DMS53 treated with DMSO at 0.1 percent for 48 hours (cell line): ENCODE measurements around the gene SLC9A9.
A peak's percentile ranks its signal among the peaks of the same experiment; 100 is the strongest.

Experiments
- DNase-seq: peaks from one replicate; lab custom pipeline; 2025; ENCODE audit not compliant: unreplicated experiment; lab: John Stamatoyannopoulos, UW

Gene SLC9A9

GRCh38 chr3:143848704-143849103, 436 bp upstream of the SLC9A9 start:
- DNase-seq: no peak

GRCh38 chr3:143843587-143843986, 4.7 kb downstream of the SLC9A9 start:
- DNase-seq: no peak

- DNase-seq: no peak
These were observed 7.6 kb downstream of the SLC9A9 start for GRCh38 chr3:143840636-143841035.

GRCh38 chr3:143839980-143840379, 8.3 kb downstream of the SLC9A9 start:
- no peak for DNase-seq

GRCh38 chr3:143837076-143837475, 11.2 kb downstream of the SLC9A9 start:
- DNase-seq: no peak

GRCh38 chr3:143835312-143835711, 13.0 kb downstream of the SLC9A9 start:
- DNase-seq: no peak

GRCh38 chr3:143832433-143832832, 15.8 kb downstream of the SLC9A9 start:
- no peak for DNase-seq

- no peak for DNase-seq
These were observed 16.3 kb downstream of the SLC9A9 start for GRCh38 chr3:143831994-143832393.

- no peak for DNase-seq
These were observed 17.1 kb downstream of the SLC9A9 start for GRCh38 chr3:143831208-143831607.

- DNase-seq: no peak
These were observed 17.5 kb downstream of the SLC9A9 start for GRCh38 chr3:143830786-143831185.

- DNase-seq: peak; percentile 14
These were observed 18.2 kb downstream of the SLC9A9 start for GRCh38 chr3:143830063-143830462.

- DNase-seq: no peak
These were observed 20.8 kb downstream of the SLC9A9 start for GRCh38 chr3:143827425-143827824.

- no peak for DNase-seq
These were observed 22.0 kb downstream of the SLC9A9 start for GRCh38 chr3:143826296-143826695.

GRCh38 chr3:143825513-143825912, 22.8 kb downstream of the SLC9A9 start:
- DNase-seq: no peak

- no peak for DNase-seq
These were observed 23.4 kb downstream of the SLC9A9 start for GRCh38 chr3:143824735-143825385.

GRCh38 chr3:143822798-143823197, 25.5 kb downstream of the SLC9A9 start:
- no peak for DNase-seq

GRCh38 chr3:143822374-143822773, 25.9 kb downstream of the SLC9A9 start:
- DNase-seq: no peak

GRCh38 chr3:143821862-143822261, 26.4 kb downstream of the SLC9A9 start:
- no peak for DNase-seq

- DNase-seq: no peak
These were observed 27.6 kb downstream of the SLC9A9 start for GRCh38 chr3:143820466-143821221.

- DNase-seq: no peak
These were observed 28.4 kb downstream of the SLC9A9 start for GRCh38 chr3:143819890-143820289.

- DNase-seq: no peak
These were observed 33.8 kb downstream of the SLC9A9 start for GRCh38 chr3:143814443-143814889.

- DNase-seq: no peak
These were observed 35.8 kb downstream of the SLC9A9 start for GRCh38 chr3:143812481-143812880.

GRCh38 chr3:143811602-143812001, 36.7 kb downstream of the SLC9A9 start:
- DNase-seq: no peak
